CD14-positive monocyte (primary cell): ENCODE results near the gene PTGDR2. TPM values are rescaled to one million over a fixed set of nuclear protein-coding genes. Genes with fewer than 3 reads are reported as not detected.
A peak's percentile ranks its signal among the peaks of the same experiment; 100 is the strongest.

ENCODE experiments used
- DNase-seq, 3 donors: peaks; one replicate each; pipeline ENCODE4 v3.0.0-alpha.2; 2011 to 2022
- H2AFZ ChIP-seq: 2 replicates; pipeline ENCODE4 v1.6.0; 2012; ENCODE audit warnings: mild to moderate bottlenecking, low read depth, low read length, inconsistent platforms; ENCODE audit not compliant: insufficient read depth, poor library complexity, severe bottlenecking
- H3K27ac ChIP-seq, 2 donors: 1 replicate in 1 of 2; 2 replicates in 1 of 2; pipeline ENCODE4 v1.5.1; 2012 to 2013; ENCODE audit warnings: low read length in 2 of 2, control low read depth in 1 of 2, inconsistent platforms in 1 of 2, low read depth in 1 of 2, mild to moderate bottlenecking in 1 of 2
- H3K27me3 ChIP-seq, 2 donors: one replicate each; pipeline versions ENCODE4 v1.6.0 to v1.6.1; 2011 to 2013; ENCODE audit warnings: low read length in 2 of 2; ENCODE audit not compliant: control insufficient read depth in 2 of 2, insufficient read depth in 2 of 2
- H3K36me3 ChIP-seq, 2 donors: replicated peaks in 1 of 2; 1 replicate in 1 of 2; 2 replicates in 1 of 2; pipeline versions ENCODE4 v1.5.1 to v1.6.1; 2012 to 2013; ENCODE audit warnings: low read length in 2 of 2, control low read depth in 1 of 2, inconsistent platforms in 1 of 2, mild to moderate bottlenecking in 1 of 2; ENCODE audit not compliant: insufficient read depth in 2 of 2, control insufficient read depth in 1 of 2
- H3K4me1 ChIP-seq, 2 donors: 1 replicate in 1 of 2; 2 replicates in 1 of 2; pipeline versions ENCODE4 v1.5.1 to v1.6.1; 2012 to 2013; ENCODE audit warnings: low read length in 2 of 2, control low read depth in 1 of 2, inconsistent platforms in 1 of 2, mild to moderate bottlenecking in 1 of 2, moderate library complexity in 1 of 2; ENCODE audit not compliant: insufficient read depth in 2 of 2, control insufficient read depth in 1 of 2
- H3K4me2 ChIP-seq: replicated peaks from 2 replicates; pipeline ENCODE3; 2012; ENCODE audit warnings: low read length, moderate library complexity, mild to moderate bottlenecking; ENCODE audit not compliant: poor library complexity, severe bottlenecking; ENCODE audit errors: extremely low read depth
- H3K4me3 ChIP-seq, 3 experiments: fragments of 200-600 bp in 1 of 3; sonication (generic) in 1 of 3; replicated peaks in 1 of 3; 1 replicate in 2 of 3; 2 replicates in 1 of 3; pipeline ENCODE4 v1.5.1; 2011 to 2013; ENCODE audit warnings: low read length in 3 of 3, mild to moderate bottlenecking in 3 of 3, control low read depth in 2 of 3, low read depth in 2 of 3, inconsistent platforms in 1 of 3, moderate library complexity in 1 of 3
- H3K79me2 ChIP-seq: 2 replicates; pipeline ENCODE4 v1.6.0; 2012; ENCODE audit warnings: mild to moderate bottlenecking, control low read depth, inconsistent platforms, low read length, moderate library complexity; ENCODE audit not compliant: insufficient read depth
- H3K9ac ChIP-seq: 2 replicates; pipeline ENCODE4 v1.6.0; 2017; ENCODE audit warnings: low read length, mild to moderate bottlenecking; ENCODE audit not compliant: insufficient read depth, poor library complexity, severe bottlenecking
- H3K9me3 ChIP-seq, 2 donors: replicated peaks in 1 of 2; 1 replicate in 1 of 2; 2 replicates in 1 of 2; pipeline versions ENCODE4 v1.5.1 to v1.6.1; 2012 to 2013; ENCODE audit warnings: low read length in 2 of 2, control low read depth in 1 of 2; ENCODE audit not compliant: control insufficient read depth in 1 of 2, insufficient read depth in 1 of 2
- H4K20me1 ChIP-seq: 2 replicates; pipeline ENCODE4 v1.6.0; 2012; ENCODE audit warnings: mild to moderate bottlenecking, low read length, control low read depth, moderate library complexity; ENCODE audit not compliant: insufficient read depth
- H3K27ac Mint-ChIP-seq, 7 donors: one replicate each; pipeline ENCODE4 v1.8.0; 2020; ENCODE audit warnings: mild to moderate bottlenecking in 7 of 7, mixed read lengths in 7 of 7, moderate library complexity in 6 of 7, inconsistent platforms in 2 of 7
- H3K27me3 Mint-ChIP-seq, 3 donors: one replicate each; pipeline ENCODE4 v1.8.0; 2021 to 2022; ENCODE audit warnings: low read depth in 3 of 3, mild to moderate bottlenecking in 3 of 3, mixed read lengths in 3 of 3, moderate library complexity in 3 of 3, inconsistent platforms in 1 of 3
- H3K36me3 Mint-ChIP-seq, 2 donors: one replicate each; pipeline ENCODE4 v1.8.0; 2020; ENCODE audit warnings: mixed read lengths in 2 of 2, inconsistent platforms in 1 of 2, mild to moderate bottlenecking in 1 of 2
- H3K4me1 Mint-ChIP-seq: one replicate; pipeline ENCODE4 v1.8.0; 2020; ENCODE audit warnings: mild to moderate bottlenecking, mixed read lengths
- H3K4me3 Mint-ChIP-seq, 2 donors: one replicate each; pipeline ENCODE4 v1.8.0; 2020; ENCODE audit warnings: mild to moderate bottlenecking in 2 of 2, mixed read lengths in 2 of 2, moderate library complexity in 1 of 2
- H3K9me3 Mint-ChIP-seq, 7 donors: one replicate each; pipeline ENCODE4 v1.8.0; 2020 to 2022; ENCODE audit warnings: mixed read lengths in 7 of 7, mild to moderate bottlenecking in 6 of 7, moderate library complexity in 6 of 7, inconsistent platforms in 2 of 7
- CTCF ChIP-seq: fragments of 200-600 bp; IDR thresholded peaks from one replicate; pipeline ENCODE4 v1.8.0; 2022; ENCODE audit warnings: antibody characterized with exemption, mild to moderate bottlenecking
- WGBS: methylation state at CpG from one replicate; pipeline ENCODE4 v1.1.5; 2013; ENCODE audit warnings: missing lambda C conversion rate; ENCODE audit not compliant: insufficient coverage; 5-methylcytosine and 5-hydroxymethylcytosine counted together
- intact Hi-C, 2 donors: fragments of 100-400 bp; cut with micrococcal nuclease; formaldehyde crosslinking; loops; one replicate each; pipeline versions ENCODE4 v1.15.0 to v1.15.1; 2023
- polyA plus RNA-seq, 3 donors: library from polyadenylated mRNA; depleted of rRNA in 1 of 3; unstranded in 2 of 3; stranded (reverse) in 1 of 3; fragments of 300-500 nt in 2 of 3; fragments of >200 nt in 1 of 3; fragmentation: Illumina TruSeq in 2 of 3; gene quantifications; 1 replicate in 2 of 3; 2 replicates in 1 of 3; pipeline ENCODE4 v1.2.3, GENCODE V29; 2012 to 2021

Gene PTGDR2
- polyA plus RNA-seq, 3 donors = 0.32 to 0.65 (median 0.46) TPM

GRCh38 chr11:60880643-60881282 lies 25.0 kb upstream of the PTGDR2 start:
- Histone ChIP-seq H4K20me1 (no peaks in the 10 kb centered on the region), H3K9me3 (no peaks in the 10 kb centered on the region), H3K4me3 (no peak overlapping the region), H2AFZ (no peak overlapping the region), H3K4me2 (no peak overlapping the region), H3K36me3 (peaks cover 14 to 36% of the 10 kb centered on the region in 2 donors), H3K27ac (no peak overlapping the region), H3K4me1 (no peaks in the 10 kb centered on the region), H3K9ac (no peak overlapping the region), H3K79me2 (no peaks in the 10 kb centered on the region), H3K27me3 (no peaks in the 10 kb centered on the region)
- H3K27ac Mint-ChIP-seq = no peak overlapping the region
- 98% methylated on average over 6 of the region's 8 CpGs for WGBS
- no peak for DNase-seq
- TF ChIP-seq CTCF = no peak
- peaks cover 5% of the 10 kb centered on the region for H3K4me1 Mint-ChIP-seq
- no peak overlapping the region for H3K4me3 Mint-ChIP-seq
- H3K27me3 Mint-ChIP-seq = peaks cover 0 to 3% (median 0%) of the 10 kb centered on the region in 3 donors
- H3K9me3 Mint-ChIP-seq = no peaks in the 10 kb centered on the region
- peaks cover 49 to 52% of the 10 kb centered on the region in 2 donors for H3K36me3 Mint-ChIP-seq
- intact Hi-C loops = no loop called here

- Histone ChIP-seq H3K36me3 (peaks cover 14 to 36% of the 10 kb centered on the region in 2 donors), H3K9ac (no peak overlapping the region), H3K4me2 (no peak overlapping the region), H4K20me1 (no peaks in the 10 kb centered on the region), H2AFZ (no peak overlapping the region), H3K27me3 (no peaks in the 10 kb centered on the region), H3K27ac (no peak overlapping the region), H3K9me3 (no peaks in the 10 kb centered on the region), H3K79me2 (no peaks in the 10 kb centered on the region), H3K4me1 (no peaks in the 10 kb centered on the region), H3K4me3 (no peak overlapping the region)
- no peak for TF ChIP-seq CTCF
- no peak overlapping the region for H3K4me3 Mint-ChIP-seq
- 95% methylated on average over 2 of the region's 5 CpGs for WGBS
- H3K4me1 Mint-ChIP-seq = peaks cover 2% of the 10 kb centered on the region
- peaks cover 0 to 3% (median 0%) of the 10 kb centered on the region in 3 donors for H3K27me3 Mint-ChIP-seq
- intact Hi-C loops = no loop called here
- H3K36me3 Mint-ChIP-seq = peaks cover 47 to 52% of the 10 kb centered on the region in 2 donors
- peak overlapping the region in 1 of 7 donors; percentile 22 for H3K27ac Mint-ChIP-seq
- DNase-seq = no peak
- H3K9me3 Mint-ChIP-seq = no peaks in the 10 kb centered on the region
Measured at GRCh38 chr11:60879971-60880588, 24.3 kb upstream of the PTGDR2 start.
